OCI-LY7 (cell line): ENCODE results near the gene LGR6. TPM values are rescaled to one million over a fixed set of nuclear protein-coding genes. Genes with fewer than 3 reads are reported as not detected.

Source experiments
- BruUV-seq: library from RNA; stranded (reverse); fragments of 400-500 nt; replicated peaks from 2 replicates; lab custom pipeline; 2021; lab: Mats Ljungman, UMichigan
- CTCF ChIA-PET: fragments of 300-600 bp; sonication (Branson Sonifier 250); formaldehyde crosslinking; loops from one replicate; lab custom pipeline; 2022; ENCODE audit warnings: antibody characterized with exemption; ENCODE audit not compliant: unreplicated experiment; lab: Charles Lee
- POLR2A ChIA-PET: fragments of 300-600 bp; sonication (Branson Sonifier 250); formaldehyde crosslinking; loops from one replicate; lab custom pipeline; 2022; ENCODE audit warnings: antibody characterized with exemption; lab: Charles Lee
- DNase-seq: peaks from one replicate; pipeline ENCODE4 v3.0.0-alpha.2; 2015; ENCODE audit warnings: low spot score
- H2AFZ ChIP-seq: fragments of 200-600 bp; sonication (generic), shearing (Covaris generic); 2 replicates; pipeline ENCODE4 v1.6.1; 2014; ENCODE audit warnings: mild to moderate bottlenecking, antibody characterized with exemption, low read length, moderate library complexity
- H3K27ac ChIP-seq: fragments of 200-600 bp; sonication (generic); 2 replicates; pipeline ENCODE4 v1.5.1; 2014; ENCODE audit warnings: mixed run types, low read depth, mild to moderate bottlenecking, moderate library complexity, low read length, inconsistent platforms; ENCODE audit not compliant: poor library complexity, severe bottlenecking
- H3K36me3 ChIP-seq: fragments of 200-600 bp; sonication (generic); 2 replicates; pipeline ENCODE4 v1.6.1; 2014; ENCODE audit warnings: mild to moderate bottlenecking, antibody characterized with exemption, low read length, moderate library complexity, mixed read lengths; ENCODE audit not compliant: insufficient read depth
- H3K4me1 ChIP-seq: fragments of 200-600 bp; sonication (generic); 2 replicates; pipeline ENCODE4 v1.5.1; 2014; ENCODE audit warnings: mild to moderate bottlenecking, low read length; ENCODE audit not compliant: insufficient read depth, poor library complexity, severe bottlenecking
- H3K4me2 ChIP-seq: fragments of 200-600 bp; sonication (generic); 2 replicates; pipeline ENCODE4 v1.6.1; 2014; ENCODE audit warnings: mild to moderate bottlenecking, low read length
- H3K4me3 ChIP-seq: fragments of 200-600 bp; sonication (generic); 2 replicates; pipeline ENCODE4 v1.5.1; 2014; ENCODE audit warnings: mild to moderate bottlenecking, low read depth, low read length; ENCODE audit not compliant: poor library complexity, severe bottlenecking
- H3K79me2 ChIP-seq: fragments of 200-600 bp; sonication (generic); 2 replicates; pipeline ENCODE4 v1.6.1; 2016; ENCODE audit warnings: low read depth, mild to moderate bottlenecking, low read length, moderate library complexity, mixed read lengths; ENCODE audit not compliant: insufficient read depth
- H3K9me2 ChIP-seq: fragments of 200-600 bp; sonication (generic); 2 replicates; pipeline ENCODE4 v1.6.1; 2016; ENCODE audit warnings: mild to moderate bottlenecking, low read length, mixed read lengths; ENCODE audit not compliant: insufficient read depth
- H3K9me3 ChIP-seq: fragments of 200-600 bp; sonication (generic); 2 replicates; pipeline ENCODE4 v1.6.1; 2014; ENCODE audit warnings: mild to moderate bottlenecking, mixed run types, low read length, mixed read lengths
- H4K20me1 ChIP-seq: fragments of 200-600 bp; sonication (generic); 2 replicates; pipeline ENCODE4 v1.6.1; 2014; ENCODE audit warnings: mild to moderate bottlenecking, antibody characterized with exemption, low read length, moderate library complexity, mixed read lengths; ENCODE audit not compliant: insufficient read depth
- CTCF ChIP-seq: fragments of 200-600 bp; sonication (generic); conservative IDR thresholded peaks from 2 replicates; pipeline ENCODE4 v1.5.1; 2014; ENCODE audit warnings: mild to moderate bottlenecking, antibody characterized with exemption, low read length, moderate library complexity, mixed read lengths
- EZH2phosphoT487 ChIP-seq: fragments of 200-600 bp; sonication (generic); IDR thresholded peaks from 2 replicates; pipeline ENCODE4 v1.6.1; 2018; ENCODE audit warnings: low read depth, borderline replicate concordance, mild to moderate bottlenecking, mixed run types, antibody characterized with exemption, low read length, moderate library complexity, mixed read lengths
- intact Hi-C: fragments of 100-400 bp; cut with micrococcal nuclease; formaldehyde crosslinking; loops from one replicate; pipeline ENCODE4 v1.10.0; 2022; ENCODE audit not compliant: unreplicated experiment
- total RNA-seq, 2 experiments: library from RNA; depleted of rRNA in 1 of 2; stranded (reverse); fragments of >200 nt in 1 of 2; shearing (Covaris generic) in 1 of 2; gene quantifications; 2 replicates each; pipeline ENCODE4 v1.2.3, GENCODE V29; 2014 to 2022

LGR6 gene
- total RNA-seq, 2 experiments from 2014 or later: not detected

GRCh38 chr1:202240956-202241355, 47.4 kb downstream of the LGR6 start:
- no peak overlapping the region for H3K4me2 ChIP-seq

GRCh38 chr1:202241376-202242079, 47.9 kb downstream of the LGR6 start:
- Histone ChIP-seq H4K20me1 (no peaks in the 10 kb centered on the region), H3K9me3 (no peaks in the 10 kb centered on the region), H3K4me1 (no peaks in the 10 kb centered on the region), H3K4me2 (no peak overlapping the region), H3K27ac (no peak overlapping the region), H2AFZ (no peak overlapping the region), H3K36me3 (no peaks in the 10 kb centered on the region), H3K4me3 (no peak overlapping the region), H3K79me2 (no peaks in the 10 kb centered on the region), H3K9me2 (no peaks in the 10 kb centered on the region)
- DNase-seq: no peak
- ChIA-PET CTCF (interaction anchor here (0.7 kb wide), 1 partner anchor 28 kb away, joined by 3 read pairs; no protein-coding TSS in a partner anchor), POLR2A (no interaction called here)
- intact Hi-C loops: no loop called here
- TF ChIP-seq EZH2phosphoT487 (no peak), CTCF (no peak)
- no TSS peak for BruUV-seq

More at GRCh38 chr1:202240956-202241355, 47.4 kb downstream of the LGR6 start:
- no peaks in the 10 kb centered on the region for H3K9me2 ChIP-seq
- POLR2A ChIA-PET: no interaction called here
- H3K4me3 ChIP-seq: no peak overlapping the region
- H3K9me3 ChIP-seq: no peaks in the 10 kb centered on the region
- intact Hi-C loops: no loop called here
- H2AFZ ChIP-seq: no peak overlapping the region
- TF ChIP-seq EZH2phosphoT487: no peak
- no peak for TF ChIP-seq CTCF
- no peaks in the 10 kb centered on the region for H3K79me2 ChIP-seq
- no peaks in the 10 kb centered on the region for H4K20me1 ChIP-seq
- BruUV-seq: no TSS peak
- H3K4me1 ChIP-seq: no peaks in the 10 kb centered on the region
- CTCF ChIA-PET: interaction anchor here (0.7 kb wide), 1 partner anchor 28 kb away, joined by 3 read pairs; no protein-coding TSS in a partner anchor
- DNase-seq: no peak
- no peaks in the 10 kb centered on the region for H3K36me3 ChIP-seq
- no peak overlapping the region for H3K27ac ChIP-seq

GRCh38 chr1:202242080-202242419, 48.5 kb downstream of the LGR6 start:
- Histone ChIP-seq H3K4me2 (no peak overlapping the region), H3K9me2 (no peaks in the 10 kb centered on the region), H3K4me1 (no peaks in the 10 kb centered on the region), H3K36me3 (no peaks in the 10 kb centered on the region), H3K27ac (no peak overlapping the region), H2AFZ (no peak overlapping the region), H3K79me2 (no peaks in the 10 kb centered on the region), H3K4me3 (no peak overlapping the region), H4K20me1 (no peaks in the 10 kb centered on the region), H3K9me3 (no peaks in the 10 kb centered on the region)
- ChIA-PET CTCF (no interaction called here), POLR2A (no interaction called here)
- BruUV-seq: no TSS peak
- DNase-seq: no peak
- intact Hi-C loops: no loop called here
- no peak for TF ChIP-seq EZH2phosphoT487
- no peak for TF ChIP-seq CTCF
